ENCODE results near the gene PDE8A. TPM values are rescaled to one million over a fixed set of nuclear protein-coding genes. Genes with fewer than 3 reads are reported as not detected.
A peak's percentile ranks its signal among the peaks of the same experiment; 100 is the strongest.

The PDE8A gene
- total and polyA plus RNA-seq, 2 of the 13 experiments (the other 11 are each of a cell fraction or from before 2014, with no cell fraction given) = 26.3 to 48.5 TPM

GRCh38 chr15:84981054-84981710 is 474 bp upstream of the PDE8A start (continued):
- TF ChIP-seq, protein P1, sequence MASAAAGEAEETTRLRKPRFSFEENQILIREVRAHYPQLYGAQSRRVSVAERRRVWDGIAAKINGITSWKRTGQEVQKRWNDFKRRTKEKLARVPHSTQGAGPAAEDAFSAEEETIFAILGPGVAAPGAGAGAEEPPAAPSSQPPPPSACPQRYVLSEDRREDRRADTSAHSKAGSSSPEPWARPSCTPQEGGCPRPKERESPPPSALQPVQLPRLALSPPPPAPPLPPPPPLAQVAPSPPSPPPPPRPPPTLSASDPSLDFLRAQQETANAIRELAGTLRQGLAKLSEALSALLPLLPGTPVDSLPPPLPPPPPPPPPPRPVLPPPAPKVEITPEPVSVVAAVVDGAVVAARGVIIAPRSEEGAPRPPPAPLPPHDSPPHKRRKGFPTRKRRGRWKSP (CRISPR knock-in tag; IDR thresholded peaks at IDR 0.05) = peak; percentile 97
- TF ChIP-seq ZBTB40 (IDR thresholded peaks at IDR 0.05) = no peak
- TF ChIP-seq ZBTB40 (CRISPR knock-in tag; IDR thresholded peaks at IDR 0.05) = peak; percentile 63; the same call in 1 of the 2 replicates
- peak; percentile 21; the same call in 1 of the 2 replicates for TF ChIP-seq ZNF557 (CRISPR knock-in tag; IDR thresholded peaks at IDR 0.05)
- no peak for TF ChIP-seq SMARCC2 (IDR thresholded peaks at IDR 0.05)
- no peak for TF ChIP-seq TOPORS (CRISPR knock-in tag; IDR thresholded peaks at IDR 0.05)
- no peak for TF ChIP-seq ZFP62 (CRISPR knock-in tag; IDR thresholded peaks at IDR 0.05)
- TF ChIP-seq, protein P2, sequence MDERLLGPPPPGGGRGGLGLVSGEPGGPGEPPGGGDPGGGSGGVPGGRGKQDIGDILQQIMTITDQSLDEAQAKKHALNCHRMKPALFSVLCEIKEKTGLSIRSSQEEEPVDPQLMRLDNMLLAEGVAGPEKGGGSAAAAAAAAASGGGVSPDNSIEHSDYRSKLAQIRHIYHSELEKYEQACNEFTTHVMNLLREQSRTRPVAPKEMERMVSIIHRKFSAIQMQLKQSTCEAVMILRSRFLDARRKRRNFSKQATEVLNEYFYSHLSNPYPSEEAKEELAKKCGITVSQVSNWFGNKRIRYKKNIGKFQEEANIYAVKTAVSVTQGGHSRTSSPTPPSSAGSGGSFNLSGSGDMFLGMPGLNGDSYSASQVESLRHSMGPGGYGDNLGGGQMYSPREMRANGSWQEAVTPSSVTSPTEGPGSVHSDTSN (CRISPR knock-in tag; IDR thresholded peaks at IDR 0.05) = no peak
- TF ChIP-seq, protein P3, sequence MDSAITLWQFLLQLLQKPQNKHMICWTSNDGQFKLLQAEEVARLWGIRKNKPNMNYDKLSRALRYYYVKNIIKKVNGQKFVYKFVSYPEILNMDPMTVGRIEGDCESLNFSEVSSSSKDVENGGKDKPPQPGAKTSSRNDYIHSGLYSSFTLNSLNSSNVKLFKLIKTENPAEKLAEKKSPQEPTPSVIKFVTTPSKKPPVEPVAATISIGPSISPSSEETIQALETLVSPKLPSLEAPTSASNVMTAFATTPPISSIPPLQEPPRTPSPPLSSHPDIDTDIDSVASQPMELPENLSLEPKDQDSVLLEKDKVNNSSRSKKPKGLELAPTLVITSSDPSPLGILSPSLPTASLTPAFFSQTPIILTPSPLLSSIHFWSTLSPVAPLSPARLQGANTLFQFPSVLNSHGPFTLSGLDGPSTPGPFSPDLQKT (CRISPR knock-in tag; IDR thresholded peaks at IDR 0.05; ENCODE audit: borderline replicate concordance) = no peak
- TF ChIP-seq FIP1L1 (IDR thresholded peaks at IDR 0.05; ENCODE audit: borderline replicate concordance, insufficient read depth, low read depth, low read length) = no peak
- no peak for TF ChIP-seq CREM (IDR thresholded peaks at IDR 0.05)
- no peak for TF ChIP-seq CREM (CRISPR knock-in tag; IDR thresholded peaks at IDR 0.05)
- no peak; the same call in 1 of the 2 replicates for TF ChIP-seq EEA1 (CRISPR knock-in tag; IDR thresholded peaks at IDR 0.05; ENCODE audit: borderline replicate concordance)
- TF ChIP-seq ZNF674 (CRISPR knock-in tag; IDR thresholded peaks at IDR 0.05; ENCODE audit: low read depth) = no peak
- TF ChIP-seq DMTF1 (CRISPR knock-in tag; IDR thresholded peaks at IDR 0.05) = no peak
